GM23338 (cell line): ENCODE measurements around the gene RNF31. TPM values are rescaled to one million over a fixed set of nuclear protein-coding genes. Genes with fewer than 3 reads are reported as not detected.

ENCODE experiments used
- ATAC-seq: fragments of 200-7000 bp; cut with Tn5 transposase; 3 replicates; pipeline ENCODE4 v1.9.1; 2020
- DNase-seq: peaks from one replicate; pipeline ENCODE4 v3.0.0-alpha.2; 2015; ENCODE audit warnings: low spot score
- H2AFZ ChIP-seq: fragments of 200-600 bp; sonication (generic); 2 replicates; pipeline ENCODE4 v1.8.0; 2016; ENCODE audit warnings: antibody characterized with exemption, mild to moderate bottlenecking, moderate library complexity
- H3F3A ChIP-seq: fragments of 200-600 bp; sonication (generic); replicated peaks from 2 replicates; pipeline ENCODE4 v1.8.0; 2017; ENCODE audit warnings: antibody characterized with exemption, mixed run types, low read depth
- H3K27ac ChIP-seq: fragments of 200-600 bp; sonication (generic); 2 replicates; pipeline ENCODE4 v1.6.1; 2016; ENCODE audit warnings: low read depth
- H3K27me3 ChIP-seq: fragments of 200-600 bp; sonication (generic); 2 replicates; pipeline ENCODE4 v1.8.0; 2016; ENCODE audit warnings: mild to moderate bottlenecking, mixed run types, moderate library complexity; ENCODE audit not compliant: insufficient read depth
- H3K36me3 ChIP-seq: fragments of 200-600 bp; sonication (generic); 2 replicates; pipeline ENCODE4 v1.8.0; 2016; ENCODE audit warnings: mild to moderate bottlenecking; ENCODE audit not compliant: insufficient read depth
- H3K4me1 ChIP-seq: fragments of 200-600 bp; sonication (generic); 2 replicates; pipeline ENCODE4 v1.8.0; 2016; ENCODE audit warnings: mild to moderate bottlenecking, moderate library complexity; ENCODE audit not compliant: insufficient read depth
- H3K4me2 ChIP-seq: fragments of 200-600 bp; sonication (generic); 2 replicates; pipeline ENCODE4 v1.7.1; 2017; ENCODE audit warnings: mixed run types
- H3K4me3 ChIP-seq: fragments of 200-600 bp; sonication (generic); 2 replicates; pipeline ENCODE4 v1.6.1; 2016; ENCODE audit warnings: mixed run types
- H3K79me2 ChIP-seq: fragments of 200-600 bp; sonication (generic); replicated peaks from 2 replicates; pipeline ENCODE4 v1.8.0; 2017; ENCODE audit warnings: mild to moderate bottlenecking; ENCODE audit not compliant: insufficient read depth
- H3K9me2 ChIP-seq: fragments of 200-600 bp; sonication (generic); 2 replicates; pipeline ENCODE4 v1.8.0; 2017; ENCODE audit not compliant: insufficient read depth
- H4K20me1 ChIP-seq: fragments of 200-600 bp; sonication (generic); replicated peaks from 2 replicates; pipeline ENCODE4 v1.8.0; 2017; ENCODE audit warnings: mild to moderate bottlenecking; ENCODE audit not compliant: insufficient read depth
- H3K27ac Mint-ChIP-seq: 2 replicates; pipeline ENCODE4 v1.8.0; 2020; ENCODE audit warnings: inconsistent platforms, mild to moderate bottlenecking, moderate library complexity, mixed read lengths
- H3K27me3 Mint-ChIP-seq: 3 replicates; pipeline ENCODE4 v1.8.0; 2022; ENCODE audit warnings: low read depth, mild to moderate bottlenecking, moderate library complexity, mixed read lengths, inconsistent platforms; ENCODE audit not compliant: insufficient read depth, poor library complexity
- H3K36me3 Mint-ChIP-seq: 3 replicates; pipeline ENCODE4 v1.8.0; 2021; ENCODE audit warnings: low read depth, mild to moderate bottlenecking, inconsistent platforms, moderate library complexity, mixed read lengths
- H3K4me1 Mint-ChIP-seq: 3 replicates; pipeline ENCODE4 v1.8.0; 2020; ENCODE audit warnings: mild to moderate bottlenecking, inconsistent platforms, mixed read lengths
- H3K4me3 Mint-ChIP-seq: 3 replicates; pipeline ENCODE4 v1.8.0; 2021; ENCODE audit warnings: moderate library complexity, mild to moderate bottlenecking, inconsistent platforms, mixed read lengths
- H3K9me3 Mint-ChIP-seq: 3 replicates; pipeline ENCODE4 v1.8.0; 2020; ENCODE audit warnings: moderate library complexity, mild to moderate bottlenecking, inconsistent platforms, mixed read lengths
- CREB1 ChIP-seq: fragments of 250-450 bp; sonication (Bioruptor Pico); IDR thresholded peaks from 2 replicates; pipeline ENCODE4 v1.5.0; 2020; ENCODE audit warnings: low read depth, mild to moderate bottlenecking, moderate library complexity
- CTCF ChIP-seq, 2 experiments: fragments of 200-600 bp in 1 of 2; sonication (generic) in 1 of 2; conservative IDR thresholded peaks; 2 replicates each; pipeline versions ENCODE4 v1.5.1 to v1.6.1; 2016 to 2017; ENCODE audit warnings: antibody characterized with exemption in 2 of 2, low read depth in 2 of 2, mild to moderate bottlenecking in 2 of 2, moderate library complexity in 1 of 2
- ETS1 ChIP-seq: IDR thresholded peaks from 2 replicates; pipeline ENCODE4 v1.6.1; 2016; ENCODE audit warnings: antibody characterized with exemption
- EZH2 ChIP-seq: fragments of 200-600 bp; sonication (generic); IDR thresholded peaks from one replicate; pipeline ENCODE4 v1.8.0; 2017; ENCODE audit warnings: antibody characterized with exemption, mild to moderate bottlenecking, low read depth; ENCODE audit not compliant: unreplicated experiment
- EZH2phosphoT487 ChIP-seq: fragments of 200-600 bp; sonication (generic); IDR thresholded peaks from one replicate; pipeline ENCODE4 v1.8.1; 2018; ENCODE audit warnings: antibody characterized with exemption; ENCODE audit not compliant: unreplicated experiment
- JUNB ChIP-seq: IDR thresholded peaks from one replicate; pipeline ENCODE4 v1.6.1; 2016; ENCODE audit warnings: antibody characterized with exemption; ENCODE audit not compliant: unreplicated experiment
- NANOG ChIP-seq: IDR thresholded peaks from 2 replicates; pipeline ENCODE4 v1.6.1; 2016; ENCODE audit warnings: antibody characterized with exemption, borderline replicate concordance
- POLR2AphosphoS5 ChIP-seq: IDR thresholded peaks from 2 replicates; pipeline ENCODE4 v1.6.1; 2016; ENCODE audit warnings: antibody characterized with exemption, low read depth
- REST ChIP-seq: IDR thresholded peaks from one replicate; pipeline ENCODE4 v1.6.1; 2018; ENCODE audit warnings: antibody characterized with exemption; ENCODE audit not compliant: unreplicated experiment
- STAT1 ChIP-seq: IDR thresholded peaks from one replicate; pipeline ENCODE4 v1.6.1; 2016; ENCODE audit warnings: antibody characterized with exemption; ENCODE audit not compliant: unreplicated experiment
- ZNF114 ChIP-seq: fragments of 250-450 bp; sonication (Bioruptor Pico); IDR thresholded peaks from 2 replicates; pipeline ENCODE4 v1.5.0; 2020; ENCODE audit warnings: mild to moderate bottlenecking, moderate library complexity
- ZNF331 ChIP-seq: fragments of 250-450 bp; sonication (Bioruptor Pico); IDR thresholded peaks from 2 replicates; pipeline ENCODE4 v1.5.0; 2020; ENCODE audit warnings: low read depth, mild to moderate bottlenecking, moderate library complexity
- ZNF462 ChIP-seq: fragments of 250-450 bp; sonication (Bioruptor Pico); IDR thresholded peaks from 2 replicates; pipeline ENCODE4 v1.5.0; 2020; ENCODE audit warnings: mild to moderate bottlenecking, moderate library complexity
- polyA plus RNA-seq: library from polyadenylated mRNA; unstranded; fragments of >200 nt; fragmentation: Nextera tagmentation; extraction: Ambion mirVana; gene quantifications from 2 replicates; pipeline ENCODE4 v1.2.1, GENCODE V29; 2016
- total RNA-seq: library from RNA; depleted of rRNA; stranded (reverse); fragments of >200 nt; shearing (Covaris generic); gene quantifications from 2 replicates; pipeline ENCODE4 v1.2.3, GENCODE V29; 2014

The RNF31 gene
- total and polyA plus RNA-seq, 2 experiments from 2014 or later, result 54.8 to 87.4 TPM

GRCh38 chr14:24194186-24194872, 47.0 kb downstream of the RNF31 start:
- H4K20me1 ChIP-seq, result no peaks in the 10 kb centered on the region; the same call in 1 of the 2 replicates
- no peaks in the 10 kb centered on the region for H3K9me2 ChIP-seq
- H3K79me2 ChIP-seq, result 0 out of 2 replicates have a peak, but pooled peaks cover 2% of the 10 kb centered on the region
- DNase-seq (no peak), ATAC-seq (no peak)
- H3K4me2 ChIP-seq, result peak overlapping the region; percentile 90
- H3K9me3 Mint-ChIP-seq, result peaks cover 6% of the 10 kb centered on the region
- H3K27ac Mint-ChIP-seq, result 0 out of 2 replicates have a peak overlapping the region, but pooled peaks have one; percentile 40
- no peaks in the 10 kb centered on the region for H3K36me3 ChIP-seq
- TF ChIP-seq ZNF331 (CRISPR knock-in tag) (no peak), ZNF114 (CRISPR knock-in tag) (no peak), NANOG (no peak), REST (no peak), CTCF (conservative IDR thresholded peaks at IDR 0.05; ENCODE audit: low read depth in 2 of 2) (no peak), POLR2AphosphoS5 (no peak), STAT1 (no peak), EZH2phosphoT487 (no peak), JUNB (no peak), ZNF462 (CRISPR knock-in tag) (no peak), EZH2 (no peak), CREB1 (CRISPR knock-in tag) (no peak), ETS1 (no peak)
- H3K36me3 Mint-ChIP-seq, result peaks cover 46% of the 10 kb centered on the region
- H3K27me3 ChIP-seq, result no peaks in the 10 kb centered on the region
- peaks cover 8% of the 10 kb centered on the region for H3K4me1 ChIP-seq
- H3F3A ChIP-seq, result peaks cover 18% of the 10 kb centered on the region
- H3K4me3 Mint-ChIP-seq, result peak overlapping the region; percentile 91
- peak overlapping the region; percentile 95 for H3K4me3 ChIP-seq
- peaks cover 11% of the 10 kb centered on the region for H3K27me3 Mint-ChIP-seq
- H3K27ac ChIP-seq, result no peak overlapping the region
- no peak overlapping the region; the same call in 1 of the 2 replicates for H2AFZ ChIP-seq
- peaks cover 26% of the 10 kb centered on the region for H3K4me1 Mint-ChIP-seq
